Natural killer cell (primary cell): ENCODE measurements around the gene NAXD. TPM values are rescaled to one million over a fixed set of nuclear protein-coding genes. Genes with fewer than 3 reads are reported as not detected.

ENCODE experiments used
- ATAC-seq, 3 donors: fragments of 150-1000 bp in 2 of 3; fragments of 200-7000 bp in 1 of 3; cut with Tn5 transposase; 1 replicate in 1 of 3; 2 replicates in 2 of 3; pipeline ENCODE4 v1.10.0; 2021; ENCODE audit warnings: mild to moderate bottlenecking in 2 of 3, moderate library complexity in 2 of 3
- DNase-seq, 2 donors: peaks; one replicate each; pipeline versions ENCODE4 v3.0.0 to v3.0.0-alpha.2; 2013 to 2021; ENCODE audit warnings: mixed read lengths in 1 of 2
- H3K27ac ChIP-seq: one replicate; pipeline ENCODE4 v1.5.1; 2013; ENCODE audit warnings: mild to moderate bottlenecking, low read length
- H3K27me3 ChIP-seq: one replicate; pipeline ENCODE4 v1.6.1; 2013; ENCODE audit warnings: low read length; ENCODE audit not compliant: control insufficient read depth, insufficient read depth
- H3K36me3 ChIP-seq: one replicate; pipeline ENCODE4 v1.6.1; 2013; ENCODE audit warnings: low read length; ENCODE audit not compliant: control insufficient read depth, insufficient read depth
- H3K4me1 ChIP-seq: one replicate; pipeline ENCODE4 v1.6.1; 2013; ENCODE audit warnings: low read length; ENCODE audit not compliant: control insufficient read depth, insufficient read depth
- H3K4me3 ChIP-seq: one replicate; pipeline ENCODE4 v1.5.1; 2013; ENCODE audit warnings: low read length
- H3K9me3 ChIP-seq: one replicate; pipeline ENCODE4 v1.6.1; 2013; ENCODE audit warnings: low read length; ENCODE audit not compliant: control insufficient read depth, insufficient read depth
- H3K27ac Mint-ChIP-seq, 2 donors: one replicate each; pipeline ENCODE4 v1.8.0; 2022; ENCODE audit warnings: mild to moderate bottlenecking in 2 of 2, mixed read lengths in 2 of 2, moderate library complexity in 1 of 2
- H3K27me3 Mint-ChIP-seq, 2 donors: one replicate each; pipeline ENCODE4 v1.8.0; 2022; ENCODE audit warnings: low read depth in 2 of 2, mixed read lengths in 2 of 2
- H3K36me3 Mint-ChIP-seq: one replicate; pipeline ENCODE4 v1.8.0; 2022; ENCODE audit warnings: mixed read lengths
- H3K4me1 Mint-ChIP-seq, 2 donors: one replicate each; pipeline ENCODE4 v1.8.0; 2022; ENCODE audit warnings: mixed read lengths in 2 of 2
- H3K4me3 Mint-ChIP-seq: one replicate; pipeline ENCODE4 v1.8.0; 2022; ENCODE audit warnings: mild to moderate bottlenecking, moderate library complexity, mixed read lengths
- H3K9me3 Mint-ChIP-seq, 2 donors: one replicate each; pipeline ENCODE4 v1.8.0; 2022; ENCODE audit warnings: mixed read lengths in 2 of 2
- WGBS: methylation state at CpG from one replicate; pipeline ENCODE4 v1.1.7; 2013; ENCODE audit warnings: missing lambda C conversion rate; ENCODE audit not compliant: insufficient coverage; 5-methylcytosine and 5-hydroxymethylcytosine counted together
- intact Hi-C: fragments of 100-400 bp; cut with micrococcal nuclease; formaldehyde crosslinking; loops from one replicate; pipeline ENCODE4 v1.14.2; 2022
- total RNA-seq, 4 donors: library from RNA; stranded (reverse); fragments of 120-200 nt in 1 of 4; gene quantifications; one replicate each; pipeline versions ENCODE4 v1.2.3 to v1.2.4, GENCODE V29; 2013 to 2022
- TF ChIP-seq, protein P1 (sequence below): fragments of 200-600 bp; IDR thresholded peaks from one replicate; pipeline ENCODE4 v1.8.0; 2022; ENCODE audit warnings: antibody characterized with exemption

Gene NAXD
- total RNA-seq, 3 donors from 2014 or later (not counting 1 experiment from before 2014, with no cell fraction given), result 6.8 to 14.0 (median 12.0) TPM

DNA sequence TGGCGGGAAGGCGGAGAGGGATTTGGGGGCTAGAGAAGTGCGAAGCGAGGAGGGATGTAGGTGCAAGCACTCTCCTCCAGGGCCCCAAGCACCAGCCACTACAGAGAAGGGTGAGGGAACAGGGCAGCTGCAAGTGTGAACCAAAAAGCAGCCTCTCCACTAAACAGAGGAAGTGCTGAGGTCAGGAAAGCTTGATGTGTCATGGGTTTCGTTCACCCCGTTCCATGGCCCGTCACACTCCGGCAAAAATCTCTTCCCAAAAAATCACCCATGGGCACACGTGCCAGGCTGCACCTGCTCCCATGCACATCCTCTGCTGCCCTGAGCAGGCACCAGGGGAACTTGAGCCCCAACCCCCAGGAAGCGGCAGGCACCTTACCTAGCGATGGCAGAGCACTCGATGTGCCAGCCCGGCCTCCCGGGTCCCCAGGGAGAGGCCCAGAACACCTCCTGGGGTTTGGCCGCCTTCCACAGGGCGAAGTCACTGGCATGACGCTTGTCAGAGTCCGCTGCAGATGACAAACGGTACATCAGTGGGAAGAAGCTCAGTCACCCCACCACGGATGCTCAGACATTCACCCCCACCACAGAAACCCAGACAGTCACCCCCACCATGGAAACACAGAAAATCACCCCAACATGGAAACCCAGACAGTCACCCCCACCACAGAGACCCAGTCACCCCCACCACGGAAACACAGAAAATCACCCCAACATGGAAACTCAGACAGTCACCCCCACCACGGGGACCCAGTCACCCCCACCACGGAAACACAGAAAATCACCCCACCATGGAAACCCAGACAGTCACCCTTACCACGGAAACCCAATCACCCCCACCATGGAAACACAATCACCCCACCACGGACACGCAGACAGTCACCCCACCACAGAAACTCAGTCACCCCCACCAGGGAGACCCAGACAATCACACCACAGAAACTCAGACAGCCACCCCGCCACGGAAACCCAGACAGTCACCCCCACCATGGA, 61.5 kb downstream of the NAXD start:
- Mint-ChIP-seq H3K4me3 (peak overlapping the region; percentile 81), H3K36me3 (peaks cover 6% of the 10 kb centered on the region), H3K4me1 (peaks cover 20 to 27% of the 10 kb centered on the region in 2 donors), H3K27ac (peak overlapping the region; percentile 77 to 78), H3K27me3 (no peaks in the 10 kb centered on the region), H3K9me3 (no peaks in the 10 kb centered on the region)
- H3K36me3 ChIP-seq, result peaks cover 31% of the 10 kb centered on the region
- no peaks in the 10 kb centered on the region for H3K27me3 ChIP-seq
- H3K27ac ChIP-seq, result peak overlapping the region; percentile 80
- H3K4me1 ChIP-seq, result peaks cover 26% of the 10 kb centered on the region
- intact Hi-C loops, result no loop called here
- ATAC-seq (peak; percentile 42 to 71 (median 48)), DNase-seq (peak in 1 of 2 donors; percentile 41)
- TF ChIP-seq, protein P1, sequence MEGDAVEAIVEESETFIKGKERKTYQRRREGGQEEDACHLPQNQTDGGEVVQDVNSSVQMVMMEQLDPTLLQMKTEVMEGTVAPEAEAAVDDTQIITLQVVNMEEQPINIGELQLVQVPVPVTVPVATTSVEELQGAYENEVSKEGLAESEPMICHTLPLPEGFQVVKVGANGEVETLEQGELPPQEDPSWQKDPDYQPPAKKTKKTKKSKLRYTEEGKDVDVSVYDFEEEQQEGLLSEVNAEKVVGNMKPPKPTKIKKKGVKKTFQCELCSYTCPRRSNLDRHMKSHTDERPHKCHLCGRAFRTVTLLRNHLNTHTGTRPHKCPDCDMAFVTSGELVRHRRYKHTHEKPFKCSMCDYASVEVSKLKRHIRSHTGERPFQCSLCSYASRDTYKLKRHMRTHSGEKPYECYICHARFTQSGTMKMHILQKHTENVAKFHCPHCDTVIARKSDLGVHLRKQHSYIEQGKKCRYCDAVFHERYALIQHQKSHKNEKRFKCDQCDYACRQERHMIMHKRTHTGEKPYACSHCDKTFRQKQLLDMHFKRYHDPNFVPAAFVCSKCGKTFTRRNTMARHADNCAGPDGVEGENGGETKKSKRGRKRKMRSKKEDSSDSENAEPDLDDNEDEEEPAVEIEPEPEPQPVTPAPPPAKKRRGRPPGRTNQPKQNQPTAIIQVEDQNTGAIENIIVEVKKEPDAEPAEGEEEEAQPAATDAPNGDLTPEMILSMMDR, result no peak
- H3K4me3 ChIP-seq, result no peak overlapping the region
- WGBS, result 64% methylated on average over 26 of the region's 28 CpGs
- no peaks in the 10 kb centered on the region for H3K9me3 ChIP-seq

DNA sequence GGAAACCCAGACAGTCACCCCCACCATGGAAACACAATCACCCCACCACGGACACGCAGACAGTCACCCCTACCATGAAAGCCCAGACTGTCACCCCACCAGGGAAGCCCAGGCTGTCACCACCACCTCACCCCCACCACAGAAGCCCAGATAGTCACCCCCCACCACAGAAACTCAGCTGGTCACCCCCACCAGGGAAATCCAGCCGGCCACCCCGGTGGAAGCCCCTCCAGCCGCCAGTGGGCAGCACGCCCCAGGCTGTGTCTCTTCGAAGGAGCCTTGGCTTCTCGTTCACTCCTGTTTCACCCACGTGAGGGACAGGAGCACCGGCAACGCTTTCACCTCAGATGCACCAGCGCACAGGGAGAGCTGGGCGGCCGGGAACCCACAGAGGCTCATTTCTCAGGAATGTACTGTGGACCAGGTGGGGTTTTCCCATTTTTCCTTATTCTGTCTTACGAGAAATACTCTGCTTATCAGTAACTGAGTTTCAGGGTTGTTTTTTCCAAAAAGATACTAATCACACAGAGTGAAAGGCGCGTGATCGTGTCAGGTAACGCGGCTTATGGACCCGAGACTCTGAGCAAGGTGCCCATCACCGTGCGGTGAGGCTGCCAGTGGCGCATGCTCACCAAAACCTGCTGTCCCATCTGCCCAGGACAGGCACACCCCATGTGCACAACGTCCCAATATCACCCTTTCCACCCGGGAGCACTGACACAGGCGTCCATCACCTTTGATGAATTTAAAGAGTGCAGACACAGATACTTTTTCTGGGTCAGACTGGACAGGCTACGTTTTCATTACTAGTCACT, 62.6 kb downstream of the NAXD start:
- 92% methylated on average over 28 of the region's 28 CpGs for WGBS
- Mint-ChIP-seq H3K36me3 (peaks cover 6% of the 10 kb centered on the region), H3K4me1 (peaks cover 14 to 21% of the 10 kb centered on the region in 2 donors), H3K9me3 (no peaks in the 10 kb centered on the region), H3K27ac (peak overlapping the region; percentile 77 to 78), H3K27me3 (no peaks in the 10 kb centered on the region), H3K4me3 (peak overlapping the region; percentile 25)
- no peak overlapping the region for H3K27ac ChIP-seq
- H3K4me3 ChIP-seq, result no peak overlapping the region
- intact Hi-C loops, result no loop called here
- ATAC-seq (peak in 2 of 3 donors; percentile 36 to 62), DNase-seq (peak in 1 of 2 donors; percentile 25)
- H3K9me3 ChIP-seq, result no peaks in the 10 kb centered on the region
- peaks cover 41% of the 10 kb centered on the region for H3K36me3 ChIP-seq
- TF ChIP-seq, protein P1, result no peak
- no peaks in the 10 kb centered on the region for H3K27me3 ChIP-seq
- peaks cover 26% of the 10 kb centered on the region for H3K4me1 ChIP-seq

DNA sequence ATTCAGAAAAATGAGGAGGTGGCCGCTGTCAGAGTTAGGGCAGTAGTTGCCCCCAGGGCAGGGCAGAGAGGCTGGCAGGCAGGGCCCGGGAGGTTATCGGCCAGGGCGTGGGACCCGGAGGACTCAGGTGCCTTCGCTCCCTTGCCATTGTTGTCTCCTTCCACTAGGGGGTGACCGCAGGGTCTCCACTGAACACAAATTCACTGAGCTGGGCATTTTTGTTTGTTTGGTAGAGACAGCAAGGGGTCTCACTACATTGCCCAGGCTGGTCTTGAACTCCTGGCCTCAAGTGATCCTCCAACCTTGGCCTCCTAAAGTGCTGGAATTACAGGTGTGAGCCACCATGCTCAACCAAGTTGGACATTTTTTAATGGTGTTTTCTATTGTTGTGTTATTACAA, 65.5 kb downstream of the NAXD start:
- no peaks in the 10 kb centered on the region for H3K9me3 Mint-ChIP-seq
- intact Hi-C loops, result no loop called here

More for the DNA sequence above, 65.5 kb downstream of the NAXD start:
- Histone ChIP-seq H3K9me3 (no peaks in the 10 kb centered on the region), H3K4me3 (no peak overlapping the region), H3K27me3 (no peaks in the 10 kb centered on the region), H3K27ac (no peak overlapping the region), H3K4me1 (peaks cover 22% of the 10 kb centered on the region), H3K36me3 (peaks cover 59% of the 10 kb centered on the region)
- TF ChIP-seq, protein P1, result no peak
- Mint-ChIP-seq H3K36me3 (peaks cover 6% of the 10 kb centered on the region), H3K4me1 (peaks cover 12 to 15% of the 10 kb centered on the region in 2 donors), H3K27ac (no peak overlapping the region), H3K27me3 (no peaks in the 10 kb centered on the region), H3K4me3 (no peak overlapping the region)
- WGBS, result 89% methylated on average over 7 of the region's 7 CpGs
- DNase-seq (peak in 1 of 2 donors; percentile 49), ATAC-seq (no peak)
